SIG-M5 treated with dmso at 0.1 percent for 504 hours (cell line): ENCODE results near the gene IKZF5.

Experiments
- DNase-seq: peaks from one replicate; lab custom pipeline; 2025; ENCODE audit not compliant: unreplicated experiment; lab: John Stamatoyannopoulos, UW

The IKZF5 gene

DNA sequence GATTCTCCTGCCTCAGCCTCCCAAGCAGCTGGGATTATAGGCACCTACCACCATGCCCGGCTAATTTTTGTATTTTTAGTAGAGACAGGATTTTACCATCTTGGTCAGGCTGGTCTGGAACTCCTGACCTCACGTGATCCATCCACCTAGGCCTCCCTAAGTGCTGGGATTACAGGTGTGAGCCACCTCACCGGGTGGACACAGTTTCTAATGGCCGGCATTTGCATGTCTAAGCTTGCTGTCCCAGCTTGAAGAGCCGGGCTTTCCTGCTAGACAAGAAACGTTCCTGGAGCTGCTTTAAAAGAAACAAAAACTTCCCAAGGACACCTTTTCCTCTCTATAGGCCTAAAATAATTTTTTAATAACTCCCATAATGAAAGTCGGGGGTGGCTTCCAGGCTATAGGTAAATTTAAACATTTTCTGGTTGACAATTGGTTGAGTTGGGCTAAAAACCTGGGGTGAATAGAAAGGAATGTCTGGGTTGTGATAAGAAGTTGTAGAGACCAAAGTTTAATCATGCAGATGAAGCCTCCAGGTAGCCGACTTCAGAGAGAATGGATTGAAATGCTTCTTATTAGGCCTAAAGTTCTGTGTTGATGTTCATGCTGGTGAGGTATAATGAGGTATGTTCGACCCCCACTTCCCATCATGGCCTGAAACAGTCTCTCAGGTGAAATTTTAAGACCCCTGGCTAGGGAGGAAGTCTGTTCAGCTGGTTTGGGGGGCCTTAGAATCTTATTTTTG lies 9.0 kb upstream of the IKZF5 start:
- no peak for DNase-seq

DNA sequence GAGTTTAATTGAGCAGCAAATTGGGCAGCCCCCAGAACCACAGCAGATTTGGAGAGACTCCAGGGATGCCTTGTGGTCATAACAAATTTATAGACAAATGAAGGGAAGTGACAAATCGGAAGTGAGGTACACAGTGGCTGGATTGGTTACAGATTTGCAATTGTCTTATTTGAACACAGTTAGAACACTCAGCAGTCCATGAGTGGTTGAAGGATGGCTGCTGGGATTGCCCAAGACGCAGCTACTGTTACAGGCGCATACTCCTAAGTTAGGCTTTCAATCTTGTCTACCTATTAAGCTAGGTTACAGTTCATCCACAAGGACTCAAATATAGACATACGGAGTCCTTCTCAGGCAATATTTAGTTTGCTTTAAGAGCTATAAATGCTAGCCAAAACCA lies 7.6 kb upstream of the IKZF5 start:
- DNase-seq: no peak

DNA sequence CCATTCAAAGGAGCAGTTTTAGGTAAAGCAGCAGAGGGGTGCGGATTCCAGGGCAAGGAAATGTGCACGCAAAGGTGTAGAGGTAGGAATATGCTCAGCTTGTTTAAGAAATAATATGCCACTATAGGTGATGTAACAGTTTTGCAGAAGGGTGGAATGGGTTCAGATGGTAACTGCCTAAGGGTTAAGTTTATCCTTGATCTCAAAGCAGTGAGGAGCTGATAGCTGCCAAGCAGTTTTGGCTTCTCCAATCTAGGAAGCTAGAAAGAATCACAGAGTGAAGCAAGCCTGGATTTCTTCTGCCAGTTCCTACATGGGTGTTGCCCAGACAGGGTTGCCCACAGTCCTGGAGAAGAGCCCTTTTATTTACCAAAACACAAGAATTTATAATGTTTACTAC lies 6.2 kb upstream of the IKZF5 start:
- DNase-seq: no peak

DNA sequence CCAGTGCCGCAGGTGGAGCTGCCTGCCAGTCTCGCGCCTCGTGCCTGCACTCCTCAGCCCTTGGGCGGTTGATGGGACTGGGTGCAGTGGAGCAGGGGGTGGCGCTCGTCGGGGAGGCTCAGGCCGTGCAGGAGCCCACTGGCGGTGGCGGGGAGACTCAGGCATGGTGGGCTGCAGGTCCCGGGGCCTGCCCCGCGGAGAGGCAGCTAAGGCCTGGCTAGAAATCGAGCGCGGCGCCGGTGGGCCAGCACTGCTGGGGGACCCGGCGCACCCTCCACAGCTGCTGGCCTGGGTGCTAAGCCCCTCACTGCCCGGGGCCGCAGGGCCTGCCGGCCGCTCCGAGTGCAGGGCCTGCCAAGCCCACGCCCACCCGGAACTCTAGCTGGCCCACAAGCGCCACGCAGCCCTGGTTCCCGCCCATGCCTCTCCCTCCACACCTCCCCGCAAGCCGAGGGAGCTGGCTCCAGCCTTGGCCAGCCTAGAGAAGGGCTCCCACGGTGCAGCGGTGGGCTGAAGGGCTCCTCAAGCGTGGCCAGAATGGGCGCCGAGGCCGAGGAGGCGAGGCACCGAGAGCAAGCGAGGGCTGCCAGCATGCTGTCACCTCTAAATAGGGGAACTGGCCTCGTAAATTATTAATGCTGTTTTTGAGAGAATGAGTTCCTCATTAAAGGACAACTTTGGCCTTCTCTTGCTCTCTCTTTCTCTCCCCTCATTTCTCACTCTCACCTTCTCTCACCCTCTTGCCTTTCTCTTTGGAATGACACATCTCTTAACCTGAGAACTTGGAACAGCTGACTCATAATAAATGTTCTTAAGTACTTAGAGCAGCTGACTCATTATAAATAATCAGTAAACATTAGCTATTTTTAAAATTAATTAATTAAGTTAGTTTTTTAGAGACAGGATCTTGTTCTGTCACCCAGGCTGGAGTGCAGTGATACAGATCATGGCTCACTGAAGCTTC lies 5.1 kb upstream of the IKZF5 start:
- no peak for DNase-seq

DNA sequence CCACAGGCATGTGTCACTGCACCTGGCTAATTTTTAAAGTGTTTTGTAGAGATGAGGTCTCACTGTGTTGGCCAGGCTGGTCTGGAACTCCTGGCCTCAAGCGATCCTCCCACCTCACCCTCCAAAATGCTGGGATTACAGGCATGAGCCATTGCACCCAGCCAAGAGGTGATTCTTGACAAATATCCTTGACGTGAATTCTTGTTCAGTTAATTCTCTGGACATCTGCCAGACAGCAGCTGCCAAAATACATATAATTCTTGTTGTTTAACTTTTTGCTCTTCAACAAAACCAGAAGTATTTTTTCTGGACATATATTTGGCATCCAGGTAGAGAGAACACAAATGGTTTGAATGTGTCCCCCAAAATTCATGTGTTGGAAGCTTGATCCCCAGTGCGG lies 3.4 kb upstream of the IKZF5 start:
- DNase-seq: no peak

DNA sequence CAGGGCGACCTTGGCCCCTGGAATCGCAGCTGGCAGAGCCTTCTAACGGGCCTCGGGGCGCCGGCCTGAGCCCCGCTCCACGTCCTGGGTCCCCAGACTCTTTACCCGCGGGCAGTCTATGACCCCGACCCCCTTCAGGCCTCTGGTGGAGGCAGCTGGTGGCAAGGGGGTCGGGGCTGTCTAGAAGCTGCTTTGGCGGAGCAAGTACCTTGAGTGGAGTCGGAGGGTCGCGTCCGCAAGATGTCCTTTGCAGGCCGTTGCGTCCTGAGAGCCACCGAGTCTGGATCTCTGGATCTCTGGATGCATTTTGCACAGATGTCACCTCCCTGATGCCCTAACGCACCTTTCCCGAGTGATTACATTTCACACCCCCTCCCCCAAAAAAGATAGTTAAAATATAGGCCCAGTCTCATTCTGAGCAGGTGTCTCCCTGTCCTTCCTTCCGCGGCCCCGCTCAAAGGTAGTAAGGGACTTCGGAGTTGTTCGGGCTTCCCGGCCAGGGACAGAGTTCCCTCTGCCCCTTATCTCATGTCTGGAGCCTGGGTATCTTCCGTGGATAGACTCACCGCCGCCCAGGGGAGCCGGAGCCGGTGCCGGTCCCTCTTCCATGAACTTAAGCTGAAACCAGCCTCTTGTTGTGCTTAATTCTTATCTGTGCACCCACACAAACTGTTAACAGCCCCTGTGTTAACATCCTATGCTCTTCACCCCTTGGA lies 668 bp upstream of the IKZF5 start:
- no peak for DNase-seq

DNA sequence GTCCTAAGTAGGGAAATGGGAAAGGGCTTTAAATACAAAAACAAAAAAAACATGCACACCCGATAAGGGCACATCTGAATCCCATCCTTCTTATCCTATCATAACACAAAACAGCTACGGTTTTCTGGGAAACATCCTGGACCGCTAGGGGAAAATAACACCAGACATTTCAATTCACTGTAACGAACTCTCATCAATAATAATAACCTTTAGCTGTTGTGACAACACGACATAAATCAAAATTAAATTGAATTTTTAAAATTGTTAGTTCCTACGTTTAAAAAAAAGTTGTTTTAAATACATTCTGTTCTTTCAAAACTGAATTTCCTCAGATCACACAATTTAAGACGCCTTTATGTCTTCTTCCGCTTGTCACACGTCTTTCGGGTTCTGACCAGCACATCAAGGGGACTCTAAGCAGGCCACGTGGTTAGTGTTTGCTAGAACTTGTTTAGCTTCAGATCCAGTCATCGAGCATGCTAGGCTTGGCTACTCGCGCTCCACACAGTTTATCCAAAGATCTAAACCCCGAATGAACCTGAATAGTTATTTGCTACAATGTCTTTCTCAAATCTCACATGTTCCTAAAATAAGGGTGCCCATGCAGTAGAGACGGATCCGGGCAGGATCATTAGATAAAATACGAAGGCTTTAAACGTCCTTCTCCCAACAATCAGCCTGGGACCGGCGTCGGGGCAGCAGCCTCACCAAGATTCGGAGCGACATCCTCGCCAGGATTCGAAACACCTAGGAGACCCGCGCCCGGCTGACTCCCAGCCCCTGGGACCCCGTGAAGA lies 839 bp downstream of the IKZF5 start:
- DNase-seq: peak; percentile 69

DNA sequence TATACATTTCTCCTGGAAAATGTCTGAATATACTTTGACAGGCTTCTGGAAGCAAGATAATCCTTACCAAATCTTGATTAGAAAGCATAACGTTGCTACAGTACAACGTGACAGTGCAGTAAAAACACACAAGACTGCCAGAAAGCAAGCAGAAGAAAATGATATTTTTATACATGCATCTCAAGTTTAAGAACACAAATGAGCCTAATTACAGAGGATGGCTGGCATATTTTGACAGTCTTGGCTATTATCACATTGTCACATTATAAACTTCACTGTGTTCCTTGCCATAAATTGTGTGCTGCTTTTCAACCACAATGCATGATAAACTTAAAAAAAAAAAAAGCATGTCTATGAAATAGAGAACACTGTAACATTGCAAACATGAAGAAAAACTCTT lies 4.3 kb downstream of the IKZF5 start:
- DNase-seq: no peak

DNA sequence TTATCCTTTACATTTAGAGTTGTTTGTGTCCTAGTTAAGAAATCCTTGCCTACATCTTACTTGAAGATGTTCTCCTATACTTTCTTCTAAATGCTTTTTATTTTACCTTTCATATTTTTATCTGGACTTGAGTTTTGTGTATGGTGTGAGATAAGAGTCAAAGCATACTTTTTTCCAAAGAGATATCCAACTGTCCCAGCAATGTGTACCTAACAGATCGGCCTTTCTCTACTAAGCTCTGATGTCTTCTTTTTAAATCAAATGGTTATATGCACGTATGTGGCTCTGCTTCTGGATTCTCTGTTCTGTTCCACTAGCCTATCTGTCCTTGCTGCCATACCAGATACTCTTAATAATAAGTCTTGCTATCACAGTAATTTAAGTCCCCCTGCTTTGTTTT lies 7.2 kb downstream of the IKZF5 start:
- DNase-seq: no peak

DNA sequence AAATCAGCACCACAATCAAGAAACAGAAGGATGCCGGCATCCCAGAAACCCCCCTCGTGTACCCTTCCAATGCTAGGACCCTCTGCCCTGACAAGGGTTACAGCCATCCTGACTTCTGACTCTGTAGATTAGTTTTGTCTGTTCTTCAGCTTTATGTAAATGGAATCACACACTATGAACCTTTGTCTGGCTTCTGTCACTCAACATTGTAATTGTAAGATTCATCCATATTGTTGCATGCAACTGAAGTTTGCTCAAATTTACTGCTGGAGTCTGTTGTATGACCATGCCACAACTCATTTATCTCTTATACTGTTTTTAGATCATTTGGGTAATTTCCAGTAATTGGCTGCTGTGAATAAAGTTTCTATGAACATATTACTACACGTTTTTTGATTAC lies 8.4 kb downstream of the IKZF5 start:
- DNase-seq: no peak

DNA sequence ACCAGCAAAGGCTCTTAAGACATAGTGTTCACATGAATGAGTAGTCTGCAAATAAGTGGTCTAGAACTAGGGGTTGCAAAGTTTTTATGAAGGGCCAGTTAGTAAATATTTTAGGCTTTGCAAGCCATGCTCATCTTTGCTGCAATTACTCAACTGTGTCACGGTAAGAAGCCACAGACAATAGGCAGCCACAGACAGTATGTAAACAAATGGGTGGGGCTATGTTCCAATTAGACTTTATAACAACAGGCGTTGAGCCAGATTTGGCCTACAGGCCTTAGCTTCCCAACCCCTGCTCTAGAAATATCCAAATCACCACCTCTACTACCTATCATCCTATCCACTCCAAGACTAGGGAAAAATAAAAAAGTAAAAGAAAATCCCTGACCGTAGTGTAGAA lies 9.2 kb downstream of the IKZF5 start:
- no peak for DNase-seq

DNA sequence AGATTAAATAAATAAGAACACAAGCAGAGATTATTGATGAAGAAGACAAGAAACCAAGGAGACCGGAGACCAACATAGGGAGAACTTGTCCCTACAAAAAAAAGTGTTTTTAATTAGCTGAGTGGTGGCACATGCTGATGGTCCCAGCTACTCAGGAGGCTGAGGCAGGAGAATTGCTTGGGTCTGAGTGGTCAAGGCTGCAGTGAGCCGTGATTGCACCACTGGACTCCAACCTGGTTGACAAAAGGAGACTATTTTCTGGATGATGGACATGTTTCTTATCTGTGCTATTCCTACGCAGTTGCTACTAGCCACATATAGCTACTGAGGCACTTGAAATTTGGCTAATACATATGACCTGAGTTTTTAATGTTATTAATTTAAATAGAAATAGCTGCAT lies 9.7 kb downstream of the IKZF5 start:
- no peak for DNase-seq

DNA sequence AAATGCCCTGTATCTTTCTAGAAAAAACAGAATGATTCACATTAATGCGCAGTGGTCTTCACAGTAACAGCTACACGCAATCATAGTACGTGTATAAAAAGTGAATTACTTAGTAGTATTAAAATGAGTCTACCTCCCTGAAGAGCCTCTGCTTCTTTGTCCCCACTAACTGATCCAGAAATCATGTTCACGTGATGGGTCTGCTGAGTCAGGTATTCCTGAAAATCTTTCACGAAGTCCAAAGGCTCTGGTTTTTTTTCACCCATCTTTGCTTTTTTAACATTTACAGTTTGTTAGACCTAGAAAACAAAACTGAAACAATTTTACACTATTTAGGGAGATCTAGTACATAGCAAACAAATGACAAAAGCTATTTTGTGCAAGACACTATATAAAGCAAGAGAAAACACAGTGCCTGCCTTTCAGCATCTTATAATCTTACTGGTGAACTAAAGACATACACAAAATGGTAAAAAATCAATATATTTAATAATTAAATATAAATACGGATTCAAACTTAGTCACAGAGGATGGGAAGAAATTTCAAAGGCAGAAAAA lies 10.2 kb downstream of the IKZF5 start:
- no peak for DNase-seq

DNA sequence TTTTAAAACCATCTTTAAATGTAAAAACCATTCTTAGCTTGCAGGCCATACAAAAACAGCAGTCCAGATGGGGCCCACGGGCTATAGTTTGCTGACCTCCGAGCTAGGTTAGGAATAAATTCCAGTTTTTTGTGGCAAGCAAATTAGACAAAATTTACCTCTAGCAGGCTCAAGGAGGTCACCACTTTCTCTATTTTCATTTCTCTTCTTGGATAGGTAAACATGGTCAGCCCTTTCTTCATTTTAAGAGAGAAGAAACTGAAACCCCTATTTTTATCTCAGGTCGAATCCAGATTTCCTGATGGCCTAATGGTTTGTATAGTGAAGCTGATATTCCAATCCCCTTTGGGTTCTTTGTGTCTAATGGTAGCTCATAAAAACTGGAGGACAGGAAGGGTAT lies 10.7 kb downstream of the IKZF5 start:
- DNase-seq: no peak

DNA sequence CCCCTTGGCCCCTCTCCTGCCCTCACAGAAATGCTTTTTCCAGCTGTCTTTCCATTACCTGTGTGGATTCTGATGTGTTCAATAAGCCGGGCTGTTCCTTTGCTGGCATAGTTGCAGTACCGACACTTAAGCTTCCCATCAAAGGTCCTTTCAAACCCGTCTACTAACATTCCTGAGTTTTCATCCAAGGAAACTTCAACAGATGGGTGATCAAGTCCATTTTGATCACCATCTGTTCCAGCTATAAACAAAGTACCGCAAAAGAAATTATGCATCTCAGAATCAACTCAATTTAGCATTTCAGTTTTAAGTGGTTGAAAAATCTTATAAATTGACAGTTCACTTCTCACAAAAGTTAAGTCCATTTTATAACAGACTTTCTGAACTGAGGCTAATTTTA lies 12.7 kb downstream of the IKZF5 start:
- no peak for DNase-seq

DNA sequence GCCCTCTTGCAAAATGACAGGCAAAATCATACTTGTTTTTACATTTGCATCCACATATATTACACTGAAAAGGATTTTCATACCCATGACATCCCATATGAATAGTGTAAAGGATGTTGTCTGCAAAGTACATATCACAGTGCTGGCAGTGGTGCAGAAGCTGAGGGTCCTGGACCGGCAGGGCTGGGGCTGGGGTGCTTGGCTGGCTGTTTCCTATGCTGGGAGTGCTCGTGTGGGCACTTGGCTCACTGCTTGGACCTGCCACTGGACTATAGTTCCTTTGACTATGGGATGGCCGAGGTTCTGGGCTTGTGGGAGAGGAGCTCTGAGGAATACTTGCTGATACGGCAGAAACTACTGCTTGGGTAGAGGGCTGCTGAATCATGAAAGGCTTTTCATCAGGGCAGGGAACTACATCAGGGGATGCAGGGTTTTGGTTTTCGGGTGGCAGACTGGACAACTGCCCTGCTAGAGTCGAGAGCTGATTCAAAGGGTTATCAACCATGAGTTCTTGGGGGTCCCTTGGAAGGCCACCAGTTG lies 14.7 kb downstream of the IKZF5 start:
- no peak for DNase-seq

DNA sequence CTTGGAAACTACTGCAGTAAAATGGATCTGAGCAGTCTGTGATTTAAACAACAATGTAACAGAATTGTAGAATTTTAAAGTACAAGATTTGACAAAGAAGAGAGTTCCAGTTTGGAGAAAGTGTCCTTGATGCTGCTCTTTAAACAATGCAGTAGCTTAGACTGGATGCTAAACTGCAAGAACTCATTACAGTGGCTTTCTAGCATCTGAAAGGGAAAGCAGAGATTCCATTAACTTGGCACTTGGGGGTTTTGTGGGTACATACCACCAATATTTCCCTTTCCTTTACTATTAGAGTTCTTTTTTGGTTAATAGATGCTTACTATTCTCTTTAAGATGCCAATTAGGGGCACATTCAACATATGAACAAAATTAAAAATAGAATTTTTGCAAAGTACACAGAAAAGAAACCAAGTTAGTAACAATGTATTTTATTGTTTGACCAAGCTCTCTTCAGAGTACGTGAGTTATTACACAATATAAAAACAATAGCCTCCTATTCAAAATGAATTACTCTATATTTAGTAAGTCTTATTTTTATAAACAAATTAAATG lies 16.5 kb downstream of the IKZF5 start:
- no peak for DNase-seq

DNA sequence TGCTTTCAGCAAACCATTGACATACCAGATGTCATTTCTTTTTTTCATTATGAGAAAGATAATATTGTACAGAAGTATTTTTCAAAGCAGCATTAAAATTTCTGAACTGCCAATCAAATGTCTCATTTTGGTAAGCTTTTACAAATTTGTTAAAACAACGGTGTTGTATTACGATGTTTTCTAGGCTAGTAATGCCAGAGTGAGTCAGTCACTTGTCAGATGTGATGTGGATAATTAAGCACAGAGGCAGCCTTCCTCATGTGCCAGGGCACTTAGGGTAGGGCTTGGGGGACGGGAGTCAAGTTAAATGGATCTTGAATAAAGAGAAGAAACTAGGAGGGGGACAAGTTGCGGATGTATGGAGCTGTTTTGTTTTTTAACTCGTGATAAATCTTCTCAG lies 18.3 kb downstream of the IKZF5 start:
- no peak for DNase-seq

DNA sequence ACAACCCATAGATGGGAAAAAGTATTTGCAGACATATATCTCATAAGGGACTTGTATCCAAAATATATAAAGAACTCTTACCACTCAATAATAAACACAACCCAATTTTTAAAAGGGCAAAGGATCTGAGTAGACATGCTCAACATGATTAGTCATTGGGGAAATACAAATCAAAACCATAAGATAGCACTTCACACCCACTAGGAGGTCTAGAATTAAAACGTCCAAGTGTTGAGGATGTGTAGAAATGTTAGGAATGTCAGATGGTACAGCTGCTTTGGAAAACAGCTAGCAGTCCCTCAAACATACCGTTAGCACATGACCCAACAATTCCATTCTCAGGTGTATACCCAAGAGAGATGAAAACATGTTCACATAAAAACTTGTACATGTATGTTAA lies 20.1 kb downstream of the IKZF5 start:
- DNase-seq: no peak

DNA sequence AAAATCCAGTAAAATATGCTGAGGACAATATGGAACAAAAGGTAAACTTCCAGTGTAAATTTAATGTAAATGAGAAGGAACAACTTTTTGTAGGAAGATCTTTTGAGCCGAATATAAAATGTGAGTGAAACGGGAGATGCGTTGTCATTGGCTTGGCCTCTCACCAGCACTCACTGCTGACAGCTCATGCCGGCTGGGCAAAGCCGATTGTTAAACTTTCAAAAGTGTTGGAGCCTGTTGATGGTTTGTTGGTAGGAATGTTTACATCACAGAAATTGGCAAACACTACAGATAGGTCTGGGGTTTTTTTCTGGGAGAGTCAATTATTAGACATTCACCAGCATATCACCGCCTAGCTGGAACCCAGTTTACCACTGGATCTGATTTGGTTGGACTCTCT lies 22.3 kb downstream of the IKZF5 start:
- DNase-seq: no peak
